ENCODE measurements around the gene HCRT.

HCRT gene

DNA sequence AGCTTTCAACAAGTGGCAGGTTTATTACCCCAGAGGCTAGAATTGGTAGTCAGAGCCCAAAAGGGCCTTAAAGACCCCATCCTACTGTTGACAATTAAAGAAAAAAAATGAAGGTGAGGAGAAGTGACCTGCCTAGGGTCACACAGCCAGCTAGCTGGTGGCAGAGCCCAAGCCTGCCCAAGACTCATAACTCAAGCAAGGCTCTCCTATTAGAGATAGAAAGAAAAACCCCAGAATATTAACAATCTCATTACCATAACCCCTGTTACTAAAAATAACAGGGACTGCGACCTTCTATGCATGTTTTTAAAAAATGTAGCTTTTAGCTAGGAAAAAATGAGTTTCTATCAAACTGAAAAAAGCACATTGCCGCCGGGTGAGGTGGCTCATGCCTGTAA is 48.6 kb downstream of the HCRT start:
- no peak for DNase-seq (ENCODE audit: low spot score)

- peak; percentile 59 for DNase-seq (ENCODE audit: low spot score)
These were observed 49.3 kb downstream of the HCRT start for GRCh38 chr17:42135664-42136653.

GRCh38 chr17:42135151-42135550 is 50.1 kb downstream of the HCRT start:
- DNase-seq (ENCODE audit: low spot score) = no peak
